ENCODE data around the gene DENND4C. TPM values are rescaled to one million over a fixed set of nuclear protein-coding genes. Genes with fewer than 3 reads are reported as not detected.

Gene DENND4C
- total RNA-seq, 1 experiment from 2014 or later: 26.6 TPM

DNA sequence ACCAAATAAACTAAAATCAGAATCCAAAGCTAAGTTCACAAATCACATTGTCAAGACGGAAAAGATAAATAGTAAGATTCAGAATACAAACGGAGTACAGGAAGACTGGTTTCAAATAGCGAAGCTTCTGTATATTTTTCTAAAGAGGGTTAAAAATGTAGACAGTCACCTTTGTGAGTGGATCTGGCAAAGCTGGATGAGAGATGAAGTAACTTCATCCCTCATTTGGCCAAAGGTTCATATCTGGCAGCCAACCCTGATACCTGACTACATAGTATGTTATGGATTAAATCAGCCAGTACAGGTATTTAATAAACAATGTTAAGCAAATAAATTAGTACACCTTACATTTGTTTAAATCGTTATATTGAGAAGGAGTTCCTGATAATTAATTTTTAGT, 21.3 kb upstream of the DENND4C start:
- Mint-ChIP-seq H3K4me3 (no peak overlapping the region), H3K36me3 (ENCODE audit: insufficient read depth in 1 of 3, low read depth in 3 of 3) (no peaks in the 10 kb centered on the region), H3K4me1 (peaks cover 14 to 15% of the 10 kb centered on the region in 2 experiments), H3K27me3 (ENCODE audit: low read depth) (no peaks in the 10 kb centered on the region), H3K9me3 (no peaks in the 10 kb centered on the region), H3K27ac (no peak overlapping the region)
- Histone ChIP-seq H2AK5ac (ENCODE audit: insufficient read length, low read length) (no peak overlapping the region), H3K14ac (ENCODE audit: insufficient read depth, low read length) (no peak overlapping the region), H3K18ac (ENCODE audit: insufficient read length, low read depth, low read length) (no peak overlapping the region), H2BK5ac (ENCODE audit: insufficient read length, low read length) (no peak overlapping the region), H3K27me3 (ENCODE audit: insufficient read depth, low read length) (no peaks in the 10 kb centered on the region), H3K9ac (ENCODE audit: extremely low read depth, insufficient read length, low read length) (no peak overlapping the region), H3K56ac (ENCODE audit: insufficient read length, low read depth, low read length) (no peak overlapping the region), H3K79me2 (ENCODE audit: insufficient read depth, low read length) (no peaks in the 10 kb centered on the region), H2BK120ac (ENCODE audit: low read depth, low read length, poor library complexity, severe bottlenecking) (no peak overlapping the region), H2BK15ac (ENCODE audit: low read depth, low read length) (no peak overlapping the region), H3K27ac (ENCODE audit: insufficient read length, low read depth, low read length) (no peak overlapping the region), H2BK12ac (ENCODE audit: insufficient read length, low read depth, low read length) (no peak overlapping the region), H2BK20ac (ENCODE audit: low read depth, low read length, poor library complexity, severe bottlenecking) (no peak overlapping the region), H4K5ac (ENCODE audit: insufficient read length, low read depth, low read length) (no peak overlapping the region), H3K79me1 (ENCODE audit: insufficient read depth, low read depth, low read length, poor library complexity, severe bottlenecking) (no peaks in the 10 kb centered on the region), H2AFZ (ENCODE audit: low read length) (no peak overlapping the region), H4K91ac (ENCODE audit: insufficient read length, low read depth, low read length) (no peak overlapping the region), H4K20me1 (ENCODE audit: control insufficient read depth, insufficient read depth, insufficient read length) (no peaks in the 10 kb centered on the region), H3K4me1 (ENCODE audit: insufficient read depth, low read length) (0 out of 2 replicates have a peak, but pooled peaks cover 2% of the 10 kb centered on the region), H3K4ac (ENCODE audit: low read depth, low read length) (no peak overlapping the region), H3T11ph (ENCODE audit: low read length) (no peak overlapping the region), H3K23me2 (ENCODE audit: insufficient read length, low read depth, low read length, poor library complexity, severe bottlenecking) (no peaks in the 10 kb centered on the region), H3K23ac (ENCODE audit: insufficient read length, low read depth, low read length) (no peak overlapping the region), H3K4me2 (ENCODE audit: insufficient read depth, insufficient read length, low read length) (no peak overlapping the region), H4K8ac (replicated peaks; ENCODE audit: insufficient read length, low read depth, low read length) (no peak overlapping the region), H3K9me3 (ENCODE audit: control insufficient read depth, low read depth, low read length) (no peaks in the 10 kb centered on the region)
- no CpG with 5 or more reads among the region's 4 CpGs for WGBS (ENCODE audit: extremely low coverage, insufficient read length, low lambda C conversion rate)
- DNase-seq: no peak
- TF ChIP-seq, protein P1, sequence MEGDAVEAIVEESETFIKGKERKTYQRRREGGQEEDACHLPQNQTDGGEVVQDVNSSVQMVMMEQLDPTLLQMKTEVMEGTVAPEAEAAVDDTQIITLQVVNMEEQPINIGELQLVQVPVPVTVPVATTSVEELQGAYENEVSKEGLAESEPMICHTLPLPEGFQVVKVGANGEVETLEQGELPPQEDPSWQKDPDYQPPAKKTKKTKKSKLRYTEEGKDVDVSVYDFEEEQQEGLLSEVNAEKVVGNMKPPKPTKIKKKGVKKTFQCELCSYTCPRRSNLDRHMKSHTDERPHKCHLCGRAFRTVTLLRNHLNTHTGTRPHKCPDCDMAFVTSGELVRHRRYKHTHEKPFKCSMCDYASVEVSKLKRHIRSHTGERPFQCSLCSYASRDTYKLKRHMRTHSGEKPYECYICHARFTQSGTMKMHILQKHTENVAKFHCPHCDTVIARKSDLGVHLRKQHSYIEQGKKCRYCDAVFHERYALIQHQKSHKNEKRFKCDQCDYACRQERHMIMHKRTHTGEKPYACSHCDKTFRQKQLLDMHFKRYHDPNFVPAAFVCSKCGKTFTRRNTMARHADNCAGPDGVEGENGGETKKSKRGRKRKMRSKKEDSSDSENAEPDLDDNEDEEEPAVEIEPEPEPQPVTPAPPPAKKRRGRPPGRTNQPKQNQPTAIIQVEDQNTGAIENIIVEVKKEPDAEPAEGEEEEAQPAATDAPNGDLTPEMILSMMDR (conservative IDR thresholded peaks at IDR 0.05): no peak

Measured in H9 (cell line).